Endodermal cell (in vitro differentiated cells): Measurements from ENCODE around the gene IL1RL2. TPM values are rescaled to one million over a fixed set of nuclear protein-coding genes. Genes with fewer than 3 reads are reported as not detected.

Experiments
- DNase-seq: peaks from one replicate; pipeline ENCODE4 v3.0.0-alpha.2; 2017
- H3K27ac ChIP-seq: 2 replicates; pipeline ENCODE4 v1.5.1; 2013; ENCODE audit warnings: mild to moderate bottlenecking, low read depth, low read length, moderate library complexity
- H3K27me3 ChIP-seq: 2 replicates; pipeline ENCODE4 v1.6.1; 2013; ENCODE audit warnings: mild to moderate bottlenecking, low read length, moderate library complexity; ENCODE audit not compliant: insufficient read depth, control insufficient read depth, poor library complexity, severe bottlenecking
- H3K36me3 ChIP-seq: 2 replicates; pipeline ENCODE4 v1.7.0; 2013; ENCODE audit warnings: mild to moderate bottlenecking, low read length, moderate library complexity; ENCODE audit not compliant: control insufficient read depth, insufficient read depth
- H3K4me1 ChIP-seq: one replicate; pipeline ENCODE4 v1.7.0; 2013; ENCODE audit warnings: low read length; ENCODE audit not compliant: control insufficient read depth, insufficient read depth
- H3K4me3 ChIP-seq: 2 replicates; pipeline ENCODE4 v1.5.1; 2013; ENCODE audit warnings: mild to moderate bottlenecking, low read length, moderate library complexity
- H3K9ac ChIP-seq: 2 replicates; pipeline ENCODE4 v1.6.1; 2013; ENCODE audit warnings: mild to moderate bottlenecking, low read length, moderate library complexity; ENCODE audit not compliant: poor library complexity, severe bottlenecking; ENCODE audit errors: extremely low read depth
- H3K9me3 ChIP-seq: 2 replicates; pipeline ENCODE4 v1.6.1; 2013; ENCODE audit warnings: mild to moderate bottlenecking, low read length, moderate library complexity; ENCODE audit not compliant: control insufficient read depth
- H3K27ac Mint-ChIP-seq: 2 replicates; pipeline ENCODE4 v1.8.0; 2020; ENCODE audit warnings: mixed read lengths
- H3K27me3 Mint-ChIP-seq: 2 replicates; pipeline ENCODE4 v1.8.0; 2021; ENCODE audit warnings: mild to moderate bottlenecking, mixed read lengths; ENCODE audit not compliant: insufficient read depth
- H3K36me3 Mint-ChIP-seq: 2 replicates; pipeline ENCODE4 v1.8.0; 2020; ENCODE audit warnings: low read depth, mixed read lengths
- H3K4me1 Mint-ChIP-seq: 2 replicates; pipeline ENCODE4 v1.8.0; 2020; ENCODE audit warnings: mixed read lengths
- H3K4me3 Mint-ChIP-seq: 2 replicates; pipeline ENCODE4 v1.8.0; 2020; ENCODE audit warnings: mild to moderate bottlenecking, moderate library complexity, mixed read lengths
- H3K9me3 Mint-ChIP-seq: 2 replicates; pipeline ENCODE4 v1.8.0; 2020; ENCODE audit warnings: mild to moderate bottlenecking, mixed read lengths
- WGBS, 2 experiments: methylation state at CpG; one replicate each; pipeline versions ENCODE4 v1.1.5 to v1.1.7; 2013; ENCODE audit warnings: missing lambda C conversion rate in 2 of 2, mixed read lengths in 1 of 2; ENCODE audit not compliant: insufficient coverage in 1 of 2, insufficient read length in 1 of 2; 5-methylcytosine and 5-hydroxymethylcytosine counted together
- total RNA-seq, 2 donors: library from RNA; stranded (reverse); fragmentation: NEBNext Ultra II Directional in 1 of 2; extraction: Animal tissue kit (Norgen Biotek cat#: 25700) in 1 of 2; gene quantifications; 2 replicates in 1 of 2; 3 replicates in 1 of 2; pipeline ENCODE4 v1.2.1, GENCODE V29; 2021
- TF ChIP-seq, protein P1 (sequence below): fragments of 200-600 bp; sonication (generic); conservative IDR thresholded peaks from 2 replicates; pipeline ENCODE4 v1.5.0; 2021; ENCODE audit warnings: antibody characterized with exemption, mild to moderate bottlenecking

Gene IL1RL2
- total RNA-seq, 2 donors from 2014 or later, result 0.38 to 0.44 TPM

DNA sequence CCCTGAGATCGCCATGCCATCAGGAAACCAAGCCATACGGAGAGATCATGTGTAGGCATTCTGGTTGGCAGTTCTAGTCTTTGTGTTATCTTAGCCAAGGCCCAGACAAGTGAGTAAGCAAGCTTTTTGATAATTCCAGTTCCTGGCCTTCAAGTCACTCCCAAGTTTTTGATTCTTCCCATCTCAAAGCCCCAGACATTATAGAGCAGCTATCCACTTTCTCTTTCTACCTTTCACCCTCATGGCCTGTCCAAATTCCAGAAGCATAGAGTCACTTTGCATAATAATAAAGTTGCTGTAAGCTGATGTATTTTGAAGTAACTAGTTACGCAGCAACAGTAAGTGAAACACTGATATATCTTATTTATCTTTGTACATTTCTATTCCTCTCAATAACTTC, 97.8 kb downstream of the IL1RL2 start:
- Mint-ChIP-seq H3K36me3 (no peaks in the 10 kb centered on the region), H3K27me3 (peaks cover 2% of the 10 kb centered on the region), H3K4me3 (no peak overlapping the region), H3K4me1 (peaks cover 13% of the 10 kb centered on the region), H3K27ac (no peak overlapping the region), H3K9me3 (no peaks in the 10 kb centered on the region)
- Histone ChIP-seq H3K4me1 (peaks cover 14% of the 10 kb centered on the region), H3K9me3 (peaks cover 7% of the 10 kb centered on the region), H3K27me3 (no peaks in the 10 kb centered on the region), H3K9ac (no peak overlapping the region), H3K36me3 (no peaks in the 10 kb centered on the region), H3K4me3 (no peak overlapping the region), H3K27ac (no peak overlapping the region)
- DNase-seq, result no peak
- 96 to 100% methylated on average over 1 to 3 of the region's 3 CpGs for WGBS, 2 experiments
- TF ChIP-seq, protein P1, sequence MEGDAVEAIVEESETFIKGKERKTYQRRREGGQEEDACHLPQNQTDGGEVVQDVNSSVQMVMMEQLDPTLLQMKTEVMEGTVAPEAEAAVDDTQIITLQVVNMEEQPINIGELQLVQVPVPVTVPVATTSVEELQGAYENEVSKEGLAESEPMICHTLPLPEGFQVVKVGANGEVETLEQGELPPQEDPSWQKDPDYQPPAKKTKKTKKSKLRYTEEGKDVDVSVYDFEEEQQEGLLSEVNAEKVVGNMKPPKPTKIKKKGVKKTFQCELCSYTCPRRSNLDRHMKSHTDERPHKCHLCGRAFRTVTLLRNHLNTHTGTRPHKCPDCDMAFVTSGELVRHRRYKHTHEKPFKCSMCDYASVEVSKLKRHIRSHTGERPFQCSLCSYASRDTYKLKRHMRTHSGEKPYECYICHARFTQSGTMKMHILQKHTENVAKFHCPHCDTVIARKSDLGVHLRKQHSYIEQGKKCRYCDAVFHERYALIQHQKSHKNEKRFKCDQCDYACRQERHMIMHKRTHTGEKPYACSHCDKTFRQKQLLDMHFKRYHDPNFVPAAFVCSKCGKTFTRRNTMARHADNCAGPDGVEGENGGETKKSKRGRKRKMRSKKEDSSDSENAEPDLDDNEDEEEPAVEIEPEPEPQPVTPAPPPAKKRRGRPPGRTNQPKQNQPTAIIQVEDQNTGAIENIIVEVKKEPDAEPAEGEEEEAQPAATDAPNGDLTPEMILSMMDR, result no peak

DNA sequence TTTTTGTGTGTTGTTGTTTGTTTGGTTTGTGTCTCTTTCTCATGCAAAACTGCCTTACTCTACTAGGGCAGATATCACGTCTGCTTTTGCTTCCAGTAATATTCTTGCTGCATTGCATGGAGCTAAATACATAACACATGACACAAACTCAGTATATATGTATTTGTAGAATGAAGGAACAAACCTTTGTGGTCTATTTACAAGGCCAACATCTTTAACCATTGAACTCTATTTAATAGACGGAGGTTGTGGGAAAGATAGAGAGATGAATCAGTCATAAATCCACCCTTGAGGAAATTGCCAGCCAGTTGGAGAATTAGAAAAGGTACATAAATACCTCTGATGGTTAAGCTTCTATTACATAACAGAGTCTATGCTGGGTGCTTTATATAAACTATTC, 98.5 kb downstream of the IL1RL2 start:
- no peak for DNase-seq
- Mint-ChIP-seq H3K4me1 (peaks cover 6% of the 10 kb centered on the region), H3K27me3 (peaks cover 2% of the 10 kb centered on the region), H3K27ac (no peak overlapping the region), H3K36me3 (no peaks in the 10 kb centered on the region), H3K9me3 (no peaks in the 10 kb centered on the region), H3K4me3 (no peak overlapping the region)
- H3K9ac ChIP-seq, result no peak overlapping the region
- H3K27ac ChIP-seq, result no peak overlapping the region
- no peaks in the 10 kb centered on the region for H3K27me3 ChIP-seq
- H3K36me3 ChIP-seq, result no peaks in the 10 kb centered on the region
- peaks cover 7% of the 10 kb centered on the region for H3K4me1 ChIP-seq
- no peak overlapping the region for H3K4me3 ChIP-seq
- H3K9me3 ChIP-seq, result peaks cover 7% of the 10 kb centered on the region
- TF ChIP-seq, protein P1, result no peak
- WGBS, 2 experiments, result 100% methylated on average over 1 of the region's 2 CpGs; no CpG with 5 or more reads in 1 of the 2 experiments

GRCh38 chr2:102286041-102286440, 99.2 kb downstream of the IL1RL2 start:
- H3K9me3 ChIP-seq, result peaks cover 7% of the 10 kb centered on the region
- peaks cover 6% of the 10 kb centered on the region for H3K4me1 ChIP-seq
- H3K27me3 ChIP-seq, result no peaks in the 10 kb centered on the region
- Mint-ChIP-seq H3K36me3 (no peaks in the 10 kb centered on the region), H3K27ac (no peak overlapping the region), H3K4me1 (peaks cover 6% of the 10 kb centered on the region), H3K27me3 (no peaks in the 10 kb centered on the region), H3K4me3 (no peak overlapping the region), H3K9me3 (no peaks in the 10 kb centered on the region)
- no peak for DNase-seq
- H3K4me3 ChIP-seq, result no peak overlapping the region
- TF ChIP-seq, protein P1, result no peak
- no peak overlapping the region for H3K9ac ChIP-seq
- no peak overlapping the region for H3K27ac ChIP-seq
- 85 to 95% methylated on average over 2 to 3 of the region's 3 CpGs for WGBS, 2 experiments
- no peaks in the 10 kb centered on the region for H3K36me3 ChIP-seq
